Mesendoderm (in vitro differentiated cells): ENCODE data around the gene TMC1.

Source experiments
- DNase-seq: peaks from one replicate; pipeline ENCODE4 v3.0.0; 2013
- H2AK5ac ChIP-seq: 2 replicates; pipeline ENCODE4 v1.6.1; 2013; ENCODE audit warnings: low read length, inconsistent platforms
- H2BK120ac ChIP-seq: 2 replicates; pipeline ENCODE4 v1.6.1; 2013; ENCODE audit warnings: low read depth, mild to moderate bottlenecking, low read length, moderate library complexity, mixed read lengths
- H2BK15ac ChIP-seq: replicated peaks from 2 replicates; pipeline ENCODE4 v1.6.1; 2013; ENCODE audit warnings: low read depth, mild to moderate bottlenecking, moderate library complexity
- H2BK5ac ChIP-seq: 2 replicates; pipeline ENCODE4 v1.6.1; 2013; ENCODE audit warnings: low read length, inconsistent platforms
- H3K18ac ChIP-seq: 2 replicates; pipeline ENCODE4 v1.6.1; 2013; ENCODE audit warnings: mild to moderate bottlenecking, low read length, mixed read lengths
- H3K23ac ChIP-seq: one replicate; pipeline ENCODE4 v1.6.1; 2013; ENCODE audit warnings: low read length
- H3K27ac ChIP-seq: 2 replicates; pipeline ENCODE4 v1.5.1; 2013; ENCODE audit warnings: low read depth, mild to moderate bottlenecking, inconsistent platforms, low read length, moderate library complexity
- H3K27me3 ChIP-seq: 2 replicates; pipeline ENCODE4 v1.6.1; 2013; ENCODE audit warnings: low read length, control low read depth, mild to moderate bottlenecking, inconsistent platforms; ENCODE audit not compliant: insufficient read depth, poor library complexity
- H3K36me3 ChIP-seq: 2 replicates; pipeline ENCODE4 v1.6.1; 2013; ENCODE audit warnings: low read length, inconsistent platforms; ENCODE audit not compliant: control insufficient read depth, insufficient read depth
- H3K4ac ChIP-seq: one replicate; pipeline ENCODE4 v1.6.1; 2013; ENCODE audit warnings: low read depth, mild to moderate bottlenecking, low read length, moderate library complexity
- H3K4me1 ChIP-seq: 2 replicates; pipeline ENCODE4 v1.6.1; 2013; ENCODE audit warnings: low read depth, low read length, inconsistent platforms; ENCODE audit not compliant: control insufficient read depth
- H3K4me2 ChIP-seq: 2 replicates; pipeline ENCODE4 v1.6.1; 2013; ENCODE audit warnings: low read length
- H3K4me3 ChIP-seq: 2 replicates; pipeline ENCODE4 v1.5.1; 2013; ENCODE audit warnings: mild to moderate bottlenecking, low read length
- H3K56ac ChIP-seq: one replicate; pipeline ENCODE4 v1.6.1; 2013; ENCODE audit warnings: low read length
- H3K79me1 ChIP-seq: 2 replicates; pipeline ENCODE4 v1.6.1; 2013; ENCODE audit warnings: low read length, inconsistent platforms
- H3K79me2 ChIP-seq: 2 replicates; pipeline ENCODE4 v1.6.1; 2013; ENCODE audit warnings: mild to moderate bottlenecking, low read length; ENCODE audit not compliant: control insufficient read depth, insufficient read depth
- H3K9ac ChIP-seq: 2 replicates; pipeline ENCODE4 v1.6.1; 2013; ENCODE audit warnings: low read length, inconsistent platforms
- H4K5ac ChIP-seq: one replicate; pipeline ENCODE4 v1.6.1; 2013; ENCODE audit warnings: low read length
- H4K8ac ChIP-seq: one replicate; pipeline ENCODE4 v1.6.1; 2013; ENCODE audit warnings: low read depth, mild to moderate bottlenecking, control low read depth, low read length, moderate library complexity
- WGBS: extraction: QIAGEN DNeasy Blood & Tissue Kit; methylation state at CpG from one replicate; pipeline ENCODE4 v1.1.7; 2013; ENCODE audit warnings: low lambda C conversion rate, missing lambda C conversion rate; ENCODE audit not compliant: insufficient coverage; ENCODE audit errors: extremely low coverage; 5-methylcytosine and 5-hydroxymethylcytosine counted together

TMC1 gene

GRCh38 chr9:72661401-72662135 is 140.2 kb downstream of the TMC1 start:
- H2BK15ac ChIP-seq: no peak overlapping the region
- H3K4me2 ChIP-seq: no peak overlapping the region
- no peak for DNase-seq
- no CpG with 5 or more reads among the region's 2 CpGs for WGBS
- H3K23ac ChIP-seq: no peak overlapping the region
- no peaks in the 10 kb centered on the region for H3K79me1 ChIP-seq
- no peak overlapping the region for H2BK120ac ChIP-seq
- no peak overlapping the region for H4K8ac ChIP-seq
- no peak overlapping the region for H2BK5ac ChIP-seq
- H3K56ac ChIP-seq: no peak overlapping the region
- H3K9ac ChIP-seq: no peak overlapping the region
- no peaks in the 10 kb centered on the region for H3K79me2 ChIP-seq
- no peak overlapping the region for H4K5ac ChIP-seq
- H3K36me3 ChIP-seq: no peaks in the 10 kb centered on the region
- H3K27me3 ChIP-seq: no peaks in the 10 kb centered on the region
- no peak overlapping the region for H3K4me3 ChIP-seq
- H3K4ac ChIP-seq: no peak overlapping the region
- H2AK5ac ChIP-seq: no peak overlapping the region
- H3K18ac ChIP-seq: no peak overlapping the region
- no peak overlapping the region for H3K27ac ChIP-seq
- no peaks in the 10 kb centered on the region for H3K4me1 ChIP-seq

- Histone ChIP-seq H2BK120ac (no peak overlapping the region), H2AK5ac (no peak overlapping the region), H3K79me2 (no peaks in the 10 kb centered on the region), H4K8ac (no peak overlapping the region), H3K9ac (no peak overlapping the region), H3K27ac (no peak overlapping the region), H3K56ac (no peak overlapping the region), H3K23ac (no peak overlapping the region), H3K4me1 (no peaks in the 10 kb centered on the region), H3K27me3 (no peaks in the 10 kb centered on the region), H3K36me3 (no peaks in the 10 kb centered on the region), H2BK15ac (no peak overlapping the region), H4K5ac (no peak overlapping the region), H3K4ac (no peak overlapping the region), H3K4me2 (no peak overlapping the region), H3K18ac (no peak overlapping the region), H2BK5ac (no peak overlapping the region), H3K4me3 (no peak overlapping the region), H3K79me1 (no peaks in the 10 kb centered on the region)
- whole genome bisulfite sequencing: no CpG with 5 or more reads among the region's 2 CpGs
- DNase-seq: peak; percentile 73
Measured at GRCh38 chr9:72665421-72665820, 144.0 kb downstream of the TMC1 start.

- Histone ChIP-seq H3K79me1 (no peaks in the 10 kb centered on the region), H4K8ac (no peak overlapping the region), H3K56ac (no peak overlapping the region), H3K4me2 (no peak overlapping the region), H3K79me2 (no peaks in the 10 kb centered on the region), H3K4me1 (no peaks in the 10 kb centered on the region), H3K4ac (no peak overlapping the region), H2BK15ac (no peak overlapping the region), H3K27me3 (no peaks in the 10 kb centered on the region), H2BK120ac (no peak overlapping the region), H3K4me3 (no peak overlapping the region), H3K36me3 (no peaks in the 10 kb centered on the region), H4K5ac (no peak overlapping the region), H3K27ac (no peak overlapping the region), H2AK5ac (no peak overlapping the region), H3K23ac (no peak overlapping the region), H3K18ac (no peak overlapping the region), H2BK5ac (no peak overlapping the region), H3K9ac (no peak overlapping the region)
- no CpG with 5 or more reads among the region's 2 CpGs for WGBS
- DNase-seq: no peak
Measured at GRCh38 chr9:72667181-72667580, 145.8 kb downstream of the TMC1 start.

GRCh38 chr9:72674961-72675360 is 153.6 kb downstream of the TMC1 start:
- H4K5ac ChIP-seq: no peak overlapping the region
- H3K79me2 ChIP-seq: no peaks in the 10 kb centered on the region
- H3K36me3 ChIP-seq: no peaks in the 10 kb centered on the region
- H3K79me1 ChIP-seq: no peaks in the 10 kb centered on the region
- H3K27me3 ChIP-seq: no peaks in the 10 kb centered on the region
- no peak overlapping the region for H3K56ac ChIP-seq
- H2BK120ac ChIP-seq: no peak overlapping the region
- H3K27ac ChIP-seq: no peak overlapping the region
- no peak overlapping the region for H3K4me3 ChIP-seq
- no peaks in the 10 kb centered on the region for H3K4me1 ChIP-seq
- DNase-seq: no peak
- no peak overlapping the region for H2AK5ac ChIP-seq
- H3K18ac ChIP-seq: no peak overlapping the region
- no CpG with 5 or more reads among the region's 2 CpGs for WGBS
- H3K4me2 ChIP-seq: no peak overlapping the region
- no peak overlapping the region for H3K4ac ChIP-seq
- H3K23ac ChIP-seq: no peak overlapping the region
- H3K9ac ChIP-seq: no peak overlapping the region
- no peak overlapping the region for H4K8ac ChIP-seq
- no peak overlapping the region for H2BK15ac ChIP-seq
- H2BK5ac ChIP-seq: no peak overlapping the region

- H3K79me2 ChIP-seq: no peaks in the 10 kb centered on the region
- no peak overlapping the region for H4K8ac ChIP-seq
- WGBS: no CpG with 5 or more reads among the region's 1 CpG
- no peak overlapping the region for H2BK5ac ChIP-seq
- no peak overlapping the region for H3K56ac ChIP-seq
- no peak overlapping the region for H3K27ac ChIP-seq
- H3K18ac ChIP-seq: no peak overlapping the region
- no peak overlapping the region for H3K9ac ChIP-seq
- no peak overlapping the region for H3K4me3 ChIP-seq
- H3K36me3 ChIP-seq: no peaks in the 10 kb centered on the region
- no peak overlapping the region for H3K4me2 ChIP-seq
- peak; percentile 10 for DNase-seq
- H2BK120ac ChIP-seq: no peak overlapping the region
- H3K23ac ChIP-seq: no peak overlapping the region
- H2BK15ac ChIP-seq: no peak overlapping the region
- H4K5ac ChIP-seq: no peak overlapping the region
- no peaks in the 10 kb centered on the region for H3K27me3 ChIP-seq
- no peak overlapping the region for H3K4ac ChIP-seq
- H3K79me1 ChIP-seq: no peaks in the 10 kb centered on the region
- H2AK5ac ChIP-seq: no peak overlapping the region
- H3K4me1 ChIP-seq: no peaks in the 10 kb centered on the region
Measured at GRCh38 chr9:72675586-72675985, 154.2 kb downstream of the TMC1 start.
